Vagina (tissue), 2 donors: ENCODE results near the gene RHBDD1.

Source experiments
- POLR2A ChIP-seq, 2 donors: fragments of 450-650 bp; IDR thresholded peaks; one replicate each; pipeline ENCODE4 v1.6.1; 2017; ENCODE audit warnings: antibody characterized with exemption in 2 of 2, mild to moderate bottlenecking in 2 of 2, moderate library complexity in 2 of 2
- TF ChIP-seq, protein P1 (sequence below), 3 experiments: fragments of 450-650 bp in 2 of 3; fragments of 200-600 bp in 1 of 3; sonication (generic) in 1 of 3; IDR thresholded peaks; one replicate each; pipeline ENCODE4 v1.5.1; 2017 to 2019; ENCODE audit warnings: antibody characterized with exemption in 3 of 3, mild to moderate bottlenecking in 2 of 3, moderate library complexity in 2 of 3

DNA sequence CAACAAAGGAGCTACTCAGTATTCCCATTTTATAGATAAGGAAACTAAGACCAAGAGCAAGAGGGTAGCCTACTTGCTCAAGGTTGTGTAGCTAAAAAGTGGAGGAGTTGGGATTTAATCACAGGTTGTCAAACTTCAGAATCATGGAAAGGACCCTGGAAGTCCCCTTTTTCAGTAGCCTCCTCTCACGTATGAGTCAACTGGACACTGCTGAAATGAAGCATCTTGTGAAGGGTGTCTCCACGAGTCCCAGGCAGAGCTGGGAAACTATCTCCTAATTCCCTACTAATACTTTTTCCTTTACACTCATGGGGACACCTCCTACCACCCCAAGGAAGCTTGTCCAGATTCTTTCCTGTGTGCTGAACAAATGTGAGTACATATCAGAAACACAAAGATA is 155.8 kb downstream of the RHBDD1 start:
- TF ChIP-seq POLR2A (IDR thresholded peaks at IDR 0.05): no peak
- TF ChIP-seq, protein P1, sequence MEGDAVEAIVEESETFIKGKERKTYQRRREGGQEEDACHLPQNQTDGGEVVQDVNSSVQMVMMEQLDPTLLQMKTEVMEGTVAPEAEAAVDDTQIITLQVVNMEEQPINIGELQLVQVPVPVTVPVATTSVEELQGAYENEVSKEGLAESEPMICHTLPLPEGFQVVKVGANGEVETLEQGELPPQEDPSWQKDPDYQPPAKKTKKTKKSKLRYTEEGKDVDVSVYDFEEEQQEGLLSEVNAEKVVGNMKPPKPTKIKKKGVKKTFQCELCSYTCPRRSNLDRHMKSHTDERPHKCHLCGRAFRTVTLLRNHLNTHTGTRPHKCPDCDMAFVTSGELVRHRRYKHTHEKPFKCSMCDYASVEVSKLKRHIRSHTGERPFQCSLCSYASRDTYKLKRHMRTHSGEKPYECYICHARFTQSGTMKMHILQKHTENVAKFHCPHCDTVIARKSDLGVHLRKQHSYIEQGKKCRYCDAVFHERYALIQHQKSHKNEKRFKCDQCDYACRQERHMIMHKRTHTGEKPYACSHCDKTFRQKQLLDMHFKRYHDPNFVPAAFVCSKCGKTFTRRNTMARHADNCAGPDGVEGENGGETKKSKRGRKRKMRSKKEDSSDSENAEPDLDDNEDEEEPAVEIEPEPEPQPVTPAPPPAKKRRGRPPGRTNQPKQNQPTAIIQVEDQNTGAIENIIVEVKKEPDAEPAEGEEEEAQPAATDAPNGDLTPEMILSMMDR (IDR thresholded peaks at IDR 0.05): no peak
